A673 (cell line): Measurements from ENCODE around the gene ECHS1.

Experiments used
- EZH2 ChIP-seq: fragments of 200-600 bp; sonication (generic); IDR thresholded peaks from 2 replicates; pipeline ENCODE4 v1.6.1; 2017; ENCODE audit warnings: borderline replicate concordance, low read depth, mild to moderate bottlenecking, mixed read lengths, antibody characterized with exemption, low read length; ENCODE audit not compliant: poor library complexity, severe bottlenecking
- TF ChIP-seq, protein P1 (sequence below): fragments of 300-800, 200-600 bp; sonication (generic); conservative IDR thresholded peaks from 2 replicates; pipeline ENCODE4 v1.5.1; 2017; ENCODE audit warnings: low read depth, mild to moderate bottlenecking, antibody characterized with exemption, low read length, moderate library complexity, mixed read lengths

DNA sequence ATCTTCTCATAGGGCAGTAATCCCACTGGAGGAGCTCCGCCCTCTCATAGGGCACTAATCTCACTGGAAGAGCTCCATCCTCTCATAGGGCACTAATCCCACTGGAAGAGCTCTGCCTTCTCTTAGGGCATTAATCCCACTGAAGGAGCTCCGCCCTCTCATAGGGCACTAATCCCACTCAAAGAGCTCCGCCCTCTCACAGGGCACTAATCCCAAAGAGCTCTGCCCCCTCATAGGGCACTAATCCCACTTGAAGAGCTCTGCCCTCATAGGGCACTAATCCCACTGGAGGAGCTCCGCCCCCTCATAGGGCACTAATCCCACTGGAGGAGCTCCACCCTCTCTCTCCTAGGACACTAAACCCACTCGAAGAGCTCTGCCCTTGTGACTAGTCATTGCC lies 11.9 kb downstream of the ECHS1 start:
- TF ChIP-seq, protein P1, sequence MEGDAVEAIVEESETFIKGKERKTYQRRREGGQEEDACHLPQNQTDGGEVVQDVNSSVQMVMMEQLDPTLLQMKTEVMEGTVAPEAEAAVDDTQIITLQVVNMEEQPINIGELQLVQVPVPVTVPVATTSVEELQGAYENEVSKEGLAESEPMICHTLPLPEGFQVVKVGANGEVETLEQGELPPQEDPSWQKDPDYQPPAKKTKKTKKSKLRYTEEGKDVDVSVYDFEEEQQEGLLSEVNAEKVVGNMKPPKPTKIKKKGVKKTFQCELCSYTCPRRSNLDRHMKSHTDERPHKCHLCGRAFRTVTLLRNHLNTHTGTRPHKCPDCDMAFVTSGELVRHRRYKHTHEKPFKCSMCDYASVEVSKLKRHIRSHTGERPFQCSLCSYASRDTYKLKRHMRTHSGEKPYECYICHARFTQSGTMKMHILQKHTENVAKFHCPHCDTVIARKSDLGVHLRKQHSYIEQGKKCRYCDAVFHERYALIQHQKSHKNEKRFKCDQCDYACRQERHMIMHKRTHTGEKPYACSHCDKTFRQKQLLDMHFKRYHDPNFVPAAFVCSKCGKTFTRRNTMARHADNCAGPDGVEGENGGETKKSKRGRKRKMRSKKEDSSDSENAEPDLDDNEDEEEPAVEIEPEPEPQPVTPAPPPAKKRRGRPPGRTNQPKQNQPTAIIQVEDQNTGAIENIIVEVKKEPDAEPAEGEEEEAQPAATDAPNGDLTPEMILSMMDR = no peak
- no peak for TF ChIP-seq EZH2
